ENCODE results near the gene COBLL1.
"Not testable (repeated sequence)": the region's sequence is repeated elsewhere in the genome, so short reads cannot be mapped to it uniquely, and the experiment has no call there.

The COBLL1 gene

DNA sequence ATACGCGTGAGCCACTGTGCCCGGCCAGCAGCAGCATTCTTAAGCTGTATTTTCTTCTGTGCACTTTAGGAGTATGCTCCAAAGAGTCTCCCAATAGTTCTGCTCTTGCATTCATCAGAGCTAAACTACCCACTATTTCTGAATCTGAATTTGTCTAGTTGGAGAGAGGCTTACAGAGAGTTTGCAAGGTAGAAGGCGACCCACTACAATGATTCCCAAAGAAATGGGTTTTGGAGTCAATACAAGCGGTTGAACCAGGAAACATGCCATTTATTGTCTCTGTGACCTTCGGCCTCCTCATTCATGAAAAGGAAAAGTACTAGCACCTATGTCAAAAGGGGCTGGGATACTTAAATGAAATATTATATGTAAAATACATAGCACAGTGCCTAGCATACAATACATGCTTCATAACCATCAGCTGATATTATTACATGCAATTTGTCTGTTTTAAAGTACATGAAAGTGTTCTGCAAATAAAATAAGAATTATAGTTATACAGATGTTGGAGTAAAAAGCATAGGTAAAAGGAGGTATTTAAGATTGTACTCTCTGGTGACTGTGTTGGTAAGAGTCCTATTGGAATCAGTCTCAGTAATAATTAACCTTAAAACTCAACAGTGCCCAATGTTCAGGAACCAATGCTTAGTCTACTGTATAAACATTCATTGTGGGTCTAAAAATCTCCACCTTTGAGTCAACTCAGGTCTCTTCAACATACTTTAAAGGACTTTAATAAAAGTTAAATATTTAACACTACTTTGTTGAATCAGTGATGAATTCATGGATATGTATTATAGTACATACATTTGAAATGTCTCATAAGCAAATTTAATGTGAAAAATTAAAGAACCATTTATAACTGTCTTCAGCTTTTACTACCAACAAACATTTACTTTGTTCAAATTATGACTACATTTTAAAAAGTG, 130.5 kb downstream of the COBLL1 start:
- DNase-seq (ENCODE audit: low spot score), result no peak

DNA sequence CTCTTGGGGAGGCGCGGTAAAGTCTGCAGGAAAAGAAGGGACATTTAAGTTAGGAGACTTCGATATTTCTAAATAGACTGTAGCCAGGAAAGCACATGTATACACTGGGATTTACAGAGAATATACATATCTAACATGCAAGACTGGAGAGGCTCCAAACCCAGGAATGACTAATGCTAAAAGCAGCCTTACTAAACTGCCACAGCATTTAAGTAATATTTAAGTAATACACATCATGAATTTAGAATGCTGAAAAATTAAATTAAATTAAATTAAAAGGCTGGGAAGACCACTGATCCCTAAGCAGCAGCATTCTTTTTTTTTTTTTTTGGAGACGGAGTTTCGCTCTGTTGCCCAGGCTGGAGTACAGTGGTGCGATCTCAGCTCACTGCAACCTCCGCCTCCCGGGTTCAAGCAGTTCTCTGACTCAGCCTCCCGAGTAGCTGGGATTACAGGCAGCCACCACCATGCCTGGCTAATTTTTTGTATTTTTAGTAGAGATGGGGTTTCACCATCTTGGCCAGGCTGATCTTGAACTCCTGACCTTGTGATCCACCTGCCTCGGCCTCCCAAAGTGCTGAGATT, 131.3 kb downstream of the COBLL1 start:
- DNase-seq (ENCODE audit: low spot score), result not testable (repeated sequence)

DNA sequence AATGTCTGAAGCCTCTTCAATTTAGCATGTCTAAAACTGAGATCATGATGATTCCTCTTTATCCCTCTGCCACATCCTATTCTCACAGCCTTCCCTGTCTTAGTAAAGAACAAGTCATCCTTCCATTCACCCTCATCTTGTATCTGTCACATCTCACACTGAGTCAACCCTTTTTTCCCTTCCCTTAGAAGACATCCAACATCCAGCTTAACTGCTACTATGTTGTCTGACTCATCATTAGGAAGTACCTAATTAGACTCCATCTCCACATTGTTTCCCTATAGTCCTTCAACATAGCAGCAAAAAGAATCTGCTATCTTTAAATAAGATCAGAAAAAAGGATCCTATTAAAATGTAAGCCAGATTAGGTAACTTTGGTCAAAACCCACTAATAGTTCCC, 135.1 kb downstream of the COBLL1 start:
- DNase-seq (ENCODE audit: low spot score), result no peak

DNA sequence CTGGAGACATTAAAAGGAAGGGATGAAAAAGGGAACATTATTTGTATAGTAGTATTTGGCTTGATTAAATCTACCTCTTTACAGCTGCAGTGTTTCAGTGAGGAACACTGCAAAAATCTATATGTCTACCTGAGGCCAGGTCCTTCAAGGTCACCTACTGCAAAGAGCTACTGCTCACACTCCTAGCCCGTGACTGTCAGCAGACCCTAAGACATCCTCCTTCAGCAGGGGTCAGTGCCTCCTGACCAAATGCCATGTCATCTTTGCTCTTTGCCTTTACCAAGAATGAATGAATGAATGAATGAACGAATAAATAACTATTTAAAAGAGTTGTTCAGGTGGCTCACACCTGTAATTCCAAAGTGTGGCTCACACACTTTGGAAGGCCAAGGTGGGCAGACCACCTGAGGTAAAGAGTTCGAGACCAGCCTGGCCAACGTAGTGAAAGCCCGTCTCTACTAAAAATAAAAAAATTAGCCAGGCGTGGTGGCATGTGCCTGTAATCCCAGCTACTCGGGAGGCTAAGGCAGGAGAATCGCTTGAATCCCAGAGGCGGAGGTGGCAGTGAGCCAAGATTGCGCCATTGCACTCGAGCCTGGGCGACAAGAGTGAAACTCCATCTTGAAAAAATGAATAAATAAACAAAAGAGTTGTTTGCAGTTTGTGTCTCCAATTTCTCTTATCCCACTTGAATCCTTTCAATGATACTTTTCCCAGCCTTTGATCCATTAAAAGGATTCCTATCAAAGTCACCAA, 136.0 kb downstream of the COBLL1 start:
- no peak for DNase-seq (ENCODE audit: low spot score)

DNA sequence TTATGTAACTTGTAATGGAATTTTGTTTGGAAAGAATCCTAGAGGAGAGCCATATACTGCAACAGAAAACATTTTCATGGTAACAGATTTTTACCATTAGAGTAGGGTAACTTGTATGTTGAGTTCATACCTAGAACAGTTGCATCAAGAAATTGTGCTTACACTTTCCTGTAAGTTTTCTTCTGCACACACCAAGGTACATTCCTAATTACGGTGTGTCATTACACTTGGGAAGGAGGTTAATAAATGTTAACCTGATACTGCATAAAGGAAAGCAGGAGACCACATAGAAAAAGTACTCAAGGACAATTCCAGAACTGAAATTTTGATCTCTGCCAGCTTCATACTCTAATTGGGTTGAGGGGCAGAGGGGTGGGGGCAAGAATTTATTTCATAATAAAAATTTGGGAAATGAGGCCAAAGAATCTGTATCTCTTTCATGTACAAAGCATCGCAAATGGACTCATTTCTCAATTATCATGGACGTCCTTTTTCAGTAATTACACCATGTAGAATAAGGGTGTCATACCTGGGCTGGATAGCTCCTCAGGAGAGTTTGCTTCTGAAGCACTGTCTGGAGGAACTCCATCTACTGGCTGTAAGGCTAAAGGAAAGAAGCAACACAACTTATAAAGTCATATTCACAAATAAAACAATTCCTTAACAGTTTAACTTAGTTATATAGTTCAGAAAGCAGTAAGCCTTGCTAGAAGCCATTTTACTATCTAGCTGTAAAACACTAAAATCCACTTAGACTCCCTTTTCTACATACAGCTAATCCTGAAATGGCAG, 137.5 kb downstream of the COBLL1 start:
- DNase-seq (ENCODE audit: low spot score), result no peak

DNA sequence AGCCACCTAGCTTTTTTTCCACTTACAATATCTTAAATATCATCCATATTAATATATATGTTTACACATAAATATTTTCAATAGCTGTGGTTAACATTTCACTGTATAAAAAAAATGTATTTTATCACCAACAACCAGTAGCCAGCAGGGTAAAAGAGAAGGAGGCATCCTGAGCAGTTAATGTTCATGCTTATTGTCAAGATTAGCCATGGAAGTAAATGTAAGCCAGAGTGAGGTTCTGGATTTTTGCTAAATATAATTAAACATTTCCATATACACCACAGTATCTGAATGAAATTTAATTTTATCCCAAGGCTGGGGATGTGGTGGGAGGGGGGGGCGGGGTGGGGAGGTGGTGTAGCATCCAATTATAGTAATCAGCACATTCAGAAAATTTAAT, 140.1 kb downstream of the COBLL1 start:
- no peak for DNase-seq (ENCODE audit: low spot score)

DNA sequence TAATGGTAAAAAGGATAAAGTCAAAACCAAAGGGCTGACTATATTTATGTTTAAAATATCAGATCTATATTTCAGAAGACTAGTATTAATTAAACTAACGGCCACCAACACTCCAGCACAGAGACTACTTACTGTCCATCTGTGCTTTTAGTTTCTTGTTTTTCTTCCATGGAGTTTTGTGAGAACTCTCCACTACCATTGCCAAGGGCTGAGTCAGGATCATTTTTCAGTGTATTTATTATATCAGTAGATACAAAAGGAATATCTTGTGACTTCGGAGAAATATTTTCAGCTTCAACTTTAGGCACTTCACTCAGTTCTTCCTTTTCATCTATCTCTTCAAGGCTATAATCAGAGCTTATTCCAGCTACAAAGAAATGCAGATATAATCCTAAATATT, 141.2 kb downstream of the COBLL1 start:
- no peak for DNase-seq (ENCODE audit: low spot score)

DNA sequence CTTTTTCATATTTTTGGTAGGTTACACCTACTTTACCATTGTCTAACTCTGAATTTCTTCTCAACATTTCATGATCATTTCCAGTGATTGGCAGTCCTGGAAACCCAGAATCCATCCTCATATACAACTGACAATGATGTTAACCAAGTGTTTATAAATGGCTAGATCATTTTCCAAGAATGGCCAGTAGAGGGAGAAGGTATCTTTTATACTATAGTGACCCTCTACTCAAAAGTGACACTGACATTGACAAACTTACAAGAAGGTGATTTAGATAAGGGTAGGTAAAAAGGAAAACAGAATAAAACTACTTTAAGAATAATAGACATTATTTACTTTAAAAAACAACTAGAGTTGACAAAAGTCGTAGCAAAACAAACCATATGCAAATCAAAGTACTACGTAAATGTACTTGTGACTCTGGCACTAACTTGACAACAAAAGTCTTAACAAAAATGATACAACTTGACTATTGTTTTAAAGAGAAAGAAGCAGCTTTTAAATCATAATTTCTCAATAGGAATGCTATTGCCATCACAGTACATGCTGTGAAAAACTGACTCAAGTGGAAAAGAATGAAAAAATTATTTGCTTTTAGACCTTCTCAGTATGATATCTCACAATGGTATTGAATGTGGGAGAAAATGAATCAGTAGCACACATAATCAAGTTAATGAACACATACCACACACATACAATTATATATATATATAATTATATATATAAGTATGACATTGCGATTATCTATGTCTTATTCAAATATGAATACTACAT, 143.7 kb downstream of the COBLL1 start:
- no peak for DNase-seq (ENCODE audit: low spot score)

DNA sequence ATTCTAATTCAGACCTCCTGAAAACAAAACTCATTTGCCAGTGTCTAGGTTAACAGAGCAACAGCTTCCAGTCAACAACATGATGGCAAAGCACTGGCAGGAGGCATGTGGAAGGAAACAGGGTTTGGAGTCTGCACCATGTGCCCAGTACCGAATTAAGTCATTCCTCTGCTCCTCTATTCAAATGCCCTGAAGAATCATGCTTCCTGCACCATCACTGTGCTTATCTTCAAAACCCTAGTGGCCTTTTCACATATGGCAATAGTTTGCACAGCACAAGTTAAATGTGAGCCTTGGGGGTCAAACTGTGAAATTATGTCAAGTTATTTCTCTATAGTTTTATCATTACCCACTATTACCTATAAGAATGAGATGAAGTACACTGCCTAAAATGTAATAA, 145.0 kb downstream of the COBLL1 start:
- no peak for DNase-seq (ENCODE audit: low spot score)

DNA sequence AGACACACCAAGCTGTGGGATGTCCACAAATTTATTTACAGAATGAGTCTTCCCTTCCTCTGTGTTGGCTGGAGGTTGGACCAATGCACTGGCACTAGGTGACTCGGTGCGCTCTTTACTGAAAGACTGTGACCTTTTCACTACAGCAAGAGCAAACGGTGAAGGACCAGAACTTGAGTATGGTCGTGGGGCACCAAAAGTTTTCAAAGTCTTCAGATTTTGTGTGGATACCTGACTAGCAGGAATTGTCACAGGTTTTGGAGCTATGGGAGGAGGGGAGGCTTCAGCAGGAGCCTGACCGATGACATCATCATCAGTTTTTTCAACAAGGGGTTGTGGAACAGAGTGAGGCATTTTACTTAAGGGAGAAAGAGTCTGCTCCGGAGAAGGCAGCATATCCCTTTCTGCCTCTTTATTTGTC, 147.3 kb downstream of the COBLL1 start:
- no peak for DNase-seq (ENCODE audit: low spot score)

DNA sequence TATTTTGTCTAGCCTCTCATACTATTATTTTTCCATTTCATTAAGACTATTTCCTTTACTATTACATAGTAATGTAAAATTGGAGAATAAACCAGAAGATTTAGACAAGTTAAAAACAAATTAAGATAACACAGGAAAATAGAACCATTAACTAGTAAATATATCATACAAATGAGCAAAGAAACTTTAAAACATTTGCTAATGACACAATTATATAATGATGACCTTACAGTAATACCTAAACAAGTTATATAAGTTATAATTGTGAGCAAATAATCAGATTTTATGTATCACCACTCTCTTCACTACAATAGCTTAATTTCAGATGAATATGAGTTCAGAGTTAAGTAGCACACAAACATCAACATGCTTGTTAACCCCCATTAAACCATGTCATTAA, 147.8 kb downstream of the COBLL1 start:
- DNase-seq (ENCODE audit: low spot score), result no peak

DNA sequence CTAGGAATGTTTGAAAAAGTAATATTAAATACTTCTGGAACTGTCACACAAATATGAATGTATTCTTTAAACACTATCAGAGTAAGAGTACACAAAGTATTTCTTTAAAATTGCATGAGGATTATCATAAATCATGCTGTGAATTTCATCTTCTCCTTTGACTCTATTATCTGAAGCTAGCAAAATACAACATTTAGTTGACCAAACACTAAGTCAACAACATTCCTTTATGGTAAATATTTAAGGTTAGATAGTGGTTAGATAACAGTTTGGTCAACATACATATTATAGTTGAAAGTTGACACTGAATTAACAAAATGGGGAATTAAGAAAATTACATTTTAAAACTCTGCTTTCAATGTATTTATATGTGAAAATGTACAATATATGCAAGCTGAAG, 148.2 kb downstream of the COBLL1 start:
- no peak for DNase-seq (ENCODE audit: low spot score)

DNA sequence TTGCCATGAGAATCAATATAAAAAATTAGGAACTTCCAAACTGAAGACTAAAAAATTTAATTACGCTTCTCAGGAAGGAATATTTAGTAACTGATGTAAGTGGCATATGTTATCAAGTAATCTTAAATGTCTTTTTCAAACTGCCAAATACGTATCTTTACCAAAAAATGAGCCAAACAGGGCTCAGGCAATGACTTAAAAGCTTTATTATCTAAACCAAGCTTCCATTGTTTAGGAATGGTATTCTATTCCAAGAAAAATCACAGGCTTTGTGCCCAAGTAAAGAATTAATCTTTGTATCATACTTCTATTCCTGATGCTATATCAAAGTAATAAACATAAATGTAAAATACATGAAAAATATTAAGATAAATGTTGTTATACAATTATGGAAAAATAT, 148.7 kb downstream of the COBLL1 start:
- no peak for DNase-seq (ENCODE audit: low spot score)

DNA sequence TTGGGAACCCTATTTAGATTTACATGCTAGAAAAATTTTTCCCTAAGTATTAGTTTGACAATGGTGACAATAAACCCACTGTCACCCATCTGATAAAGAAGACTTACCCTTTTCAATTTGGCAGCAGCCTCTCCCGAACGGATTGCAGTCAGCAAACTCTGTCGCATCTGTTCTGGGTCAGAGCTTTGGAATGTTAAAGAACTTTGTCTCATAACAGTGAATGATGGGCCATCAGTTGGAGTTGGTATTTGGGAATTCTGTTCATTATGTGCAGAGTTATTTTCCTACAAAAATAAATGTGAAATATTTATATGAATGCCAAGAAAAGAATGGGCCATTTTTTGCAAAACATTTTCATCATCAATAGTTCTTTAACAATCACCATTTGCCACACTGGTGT, 149.5 kb downstream of the COBLL1 start:
- no peak for DNase-seq (ENCODE audit: low spot score)

DNA sequence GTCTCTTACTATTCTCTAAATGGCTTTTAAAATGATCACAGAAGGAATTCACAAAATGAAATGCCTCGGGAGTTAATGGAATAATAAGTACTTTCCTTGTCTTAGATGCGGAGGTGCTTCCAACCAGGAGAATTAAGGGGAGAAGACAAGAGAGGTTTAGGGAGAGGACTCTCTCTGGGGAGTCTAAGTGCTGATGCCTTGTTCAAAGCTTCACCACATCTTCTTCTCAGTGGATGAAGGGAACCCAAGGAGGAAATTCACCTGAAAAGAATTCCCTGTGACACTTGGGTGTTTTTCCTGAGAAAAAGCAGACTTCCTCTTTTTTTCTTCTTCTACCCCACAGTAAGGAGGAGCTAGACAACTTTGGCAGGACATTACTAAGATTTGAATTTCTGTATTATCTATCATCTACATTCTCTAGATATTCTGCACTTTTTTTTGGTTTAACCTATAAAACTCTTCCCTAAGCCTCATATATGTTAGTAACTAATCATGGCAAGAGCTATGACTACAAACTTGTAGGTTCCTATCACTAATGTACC, 150.2 kb downstream of the COBLL1 start:
- DNase-seq (ENCODE audit: low spot score), result no peak

DNA sequence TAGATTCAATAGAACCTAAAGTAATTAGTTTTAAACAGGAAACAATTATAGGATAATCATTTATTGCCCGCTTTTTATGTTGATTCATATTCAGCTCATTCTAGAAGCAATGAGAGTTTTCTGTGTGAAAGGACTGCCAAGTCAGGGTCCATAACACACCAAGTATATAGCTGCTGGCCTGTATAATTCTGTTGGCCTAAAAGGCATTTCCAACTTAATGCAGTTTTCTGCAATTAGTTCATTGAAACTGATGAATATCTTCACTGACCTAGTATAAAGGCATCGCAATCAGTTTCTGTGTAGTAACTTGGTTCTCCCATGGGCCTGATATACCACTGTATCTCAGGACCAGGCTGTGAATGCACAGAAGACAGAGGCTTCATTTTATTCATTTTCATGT, 151.3 kb downstream of the COBLL1 start:
- DNase-seq (ENCODE audit: low spot score), result no peak

DNA sequence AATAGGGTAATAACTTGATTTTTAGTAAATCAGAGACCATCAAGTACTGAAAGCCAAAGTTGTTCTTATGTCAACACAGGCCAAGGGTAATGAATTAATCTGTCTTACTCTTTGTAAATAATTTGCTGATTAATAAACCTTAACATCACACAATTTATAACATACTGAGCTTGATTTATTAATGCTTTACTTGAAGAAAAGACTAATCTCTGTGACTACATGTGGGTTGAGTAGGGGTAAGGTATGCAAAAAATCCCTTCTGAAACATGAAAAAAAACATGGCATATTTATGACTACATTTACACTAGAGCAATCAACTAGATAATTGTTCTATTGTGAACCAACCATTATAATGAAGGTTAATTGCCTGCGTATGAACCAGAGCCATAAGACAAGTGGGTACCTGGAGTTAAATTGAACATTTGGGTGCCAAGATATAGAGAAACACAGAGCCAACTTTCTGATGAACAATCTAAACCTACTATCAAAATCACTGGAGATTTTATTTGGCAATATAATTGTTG, 152.7 kb downstream of the COBLL1 start:
- no peak for DNase-seq (ENCODE audit: low spot score)

DNA sequence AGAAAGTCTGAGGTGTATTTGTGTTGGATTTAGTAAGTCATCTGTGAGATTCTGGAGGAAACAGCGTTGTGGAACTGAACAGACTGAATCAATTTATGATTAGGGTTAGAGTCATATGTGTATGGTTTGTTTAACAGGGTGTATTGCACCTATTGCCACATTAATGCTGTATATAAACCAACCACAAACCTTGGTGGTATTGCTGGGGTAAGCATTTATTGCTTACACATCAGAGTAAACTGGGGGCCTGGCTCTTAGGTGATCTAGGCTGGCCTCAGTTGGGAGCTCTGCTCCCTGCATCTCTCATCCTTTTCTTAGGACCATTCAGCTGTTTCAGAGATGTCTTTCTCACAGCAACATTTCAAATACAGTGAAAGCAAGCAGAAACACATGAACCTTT, 160.6 kb downstream of the COBLL1 start:
- no peak for DNase-seq (ENCODE audit: low spot score)

DNA sequence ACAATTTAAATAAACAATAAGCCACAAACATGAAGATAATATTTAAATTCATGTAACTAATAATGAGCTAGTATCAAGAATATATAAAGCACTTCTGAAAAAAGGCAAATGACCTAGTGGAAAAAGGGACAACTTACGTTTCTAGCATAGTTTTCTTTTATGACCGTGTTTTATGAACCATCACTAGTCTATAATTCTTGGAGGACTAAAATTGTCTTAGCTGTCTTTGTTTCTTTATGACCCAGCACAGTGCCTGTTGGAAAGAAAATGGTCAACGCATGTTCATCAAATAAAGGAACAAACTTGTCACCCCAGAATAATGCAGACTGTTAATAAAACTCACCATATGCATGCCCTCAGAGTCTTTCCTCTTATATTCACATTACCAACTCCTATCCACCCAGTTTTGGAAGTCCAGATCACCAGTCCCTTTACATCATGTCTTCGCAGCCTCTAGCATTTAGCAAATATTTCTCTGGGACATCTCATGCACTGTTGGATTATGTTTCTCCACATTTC, 162.9 kb downstream of the COBLL1 start:
- no peak for DNase-seq (ENCODE audit: low spot score)

DNA sequence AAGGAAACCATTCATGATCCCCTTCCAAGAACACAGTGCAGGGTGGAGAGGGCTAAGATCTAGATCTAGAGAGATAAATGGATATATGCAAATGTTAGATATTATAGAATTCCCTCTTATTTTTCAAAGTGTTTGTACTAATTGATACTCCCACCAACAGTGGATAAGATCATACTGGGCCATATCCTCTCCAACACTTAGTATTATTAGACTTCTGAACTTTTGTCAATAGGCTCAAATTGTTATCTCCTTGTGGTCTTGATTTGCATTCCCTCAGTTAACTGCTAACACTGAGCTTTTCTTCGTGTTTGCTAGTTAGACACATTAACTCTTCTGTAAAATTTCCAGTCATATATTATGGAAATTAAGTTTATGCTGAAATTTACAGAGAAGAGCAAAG, 163.9 kb downstream of the COBLL1 start:
- no peak for DNase-seq (ENCODE audit: low spot score)

DNA sequence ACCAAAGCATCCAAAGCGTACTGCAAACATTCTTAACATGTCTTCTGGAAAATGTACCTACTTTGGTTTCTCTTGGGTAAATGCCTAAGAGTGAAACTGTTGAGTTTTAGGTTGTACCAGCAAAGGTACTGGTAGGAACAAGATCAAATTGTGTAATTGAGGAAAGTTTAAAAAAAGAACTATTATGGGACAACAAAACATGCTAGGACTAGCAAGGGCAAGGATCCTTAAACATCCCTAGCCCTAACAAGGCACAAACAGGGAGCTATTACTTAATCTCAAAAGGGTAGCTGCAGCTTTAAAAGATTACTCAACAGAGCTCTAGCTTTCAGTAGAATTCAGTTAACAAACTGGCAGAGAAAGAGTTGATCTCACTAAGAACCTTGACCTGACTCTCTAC, 164.4 kb downstream of the COBLL1 start:
- no peak for DNase-seq (ENCODE audit: low spot score)
